ENCODE results near the gene NACAD. TPM values are rescaled to one million over a fixed set of nuclear protein-coding genes. Genes with fewer than 3 reads are reported as not detected.

The NACAD gene
- total RNA-seq, 1 experiment from 2014 or later = 5.5 TPM

- no peak for TF ChIP-seq E2F4 (CRISPR knock-in tag; IDR thresholded peaks at IDR 0.05; ENCODE audit: borderline replicate concordance, low read depth)
Measured at GRCh38 chr7:45081670-45081974, 7.1 kb downstream of the NACAD start (continued).

GRCh38 chr7:45080958-45081669, 7.7 kb downstream of the NACAD start:
- POLR2A ChIA-PET = no interaction called here
- ATAC-seq (no peak), DNase-seq (ENCODE audit: low spot score) (peak; percentile 3)
- H3K4me3 Mint-ChIP-seq = no peak overlapping the region
- no peaks in the 10 kb centered on the region; the same call in 1 of the 2 replicates for H3K27me3 Mint-ChIP-seq (ENCODE audit: low read depth)
- H3K36me3 Mint-ChIP-seq = no peaks in the 10 kb centered on the region; the same call in 1 of the 2 replicates
- TF ChIP-seq ZNF263 (CRISPR knock-in tag; IDR thresholded peaks at IDR 0.05; ENCODE audit: low read depth) (no peak), PREB (CRISPR knock-in tag; IDR thresholded peaks at IDR 0.05; ENCODE audit: borderline replicate concordance) (no peak), JUN (CRISPR knock-in tag; IDR thresholded peaks at IDR 0.05) (no peak), ATF2 (CRISPR knock-in tag; IDR thresholded peaks at IDR 0.05; ENCODE audit: borderline replicate concordance, low read depth) (no peak), ARID4B (CRISPR knock-in tag; IDR thresholded peaks at IDR 0.05; ENCODE audit: borderline replicate concordance) (no peak)
- no peak overlapping the region for H3K27ac Mint-ChIP-seq
- no peaks in the 10 kb centered on the region for H3K4me1 Mint-ChIP-seq
- 0 out of 2 replicates have a peak, but pooled peaks cover 5% of the 10 kb centered on the region for H3K9me3 Mint-ChIP-seq
- CTCF ChIA-PET = interaction anchor here (1.1 to 1.2 kb wide), 2 partner anchors 55 to 107 kb away, joined by 3 to 6 read pairs; no protein-coding TSS in a partner anchor

GRCh38 chr7:45080265-45080957, 8.4 kb downstream of the NACAD start:
- Mint-ChIP-seq H3K27ac (no peak overlapping the region), H3K36me3 (no peaks in the 10 kb centered on the region; the same call in 1 of the 2 replicates), H3K4me3 (no peak overlapping the region), H3K4me1 (no peaks in the 10 kb centered on the region), H3K27me3 (ENCODE audit: low read depth) (no peaks in the 10 kb centered on the region), H3K9me3 (0 out of 2 replicates have a peak, but pooled peaks cover 5% of the 10 kb centered on the region)
- ChIA-PET CTCF (interaction anchor here (1.1 to 1.2 kb wide), 2 partner anchors 55 to 107 kb away, joined by 3 to 6 read pairs; no protein-coding TSS in a partner anchor), POLR2A (no interaction called here)
- DNase-seq (ENCODE audit: low spot score) = peak; percentile 7
- no peak for ATAC-seq
- TF ChIP-seq HMGA2 (CRISPR knock-in tag; IDR thresholded peaks at IDR 0.05) (no peak), AFF4 (CRISPR knock-in tag; IDR thresholded peaks at IDR 0.05; ENCODE audit: borderline replicate concordance) (no peak), EMX1 (CRISPR knock-in tag; IDR thresholded peaks at IDR 0.05) (no peak), ATF6 (CRISPR knock-in tag; IDR thresholded peaks at IDR 0.05) (no peak), CDX4 (CRISPR knock-in tag; IDR thresholded peaks at IDR 0.05; ENCODE audit: borderline replicate concordance) (no peak), MYBL2 (CRISPR knock-in tag; IDR thresholded peaks at IDR 0.05) (no peak), NR1H2 (CRISPR knock-in tag; IDR thresholded peaks at IDR 0.05) (no peak), SMAD3 (CRISPR knock-in tag; IDR thresholded peaks at IDR 0.05; ENCODE audit: borderline replicate concordance) (no peak), MXD4 (CRISPR knock-in tag; IDR thresholded peaks at IDR 0.05; ENCODE audit: borderline replicate concordance) (no peak)
